IPS-18c (cell line): Measurements from ENCODE around the gene SETBP1.

ENCODE experiments used
- H3K4me3 ChIP-seq: 2 replicates; pipeline ENCODE4 v1.7.0; 2013; ENCODE audit warnings: low read depth, mild to moderate bottlenecking, low read length, moderate library complexity; ENCODE audit not compliant: insufficient read depth
- H3K9me3 ChIP-seq: one replicate; pipeline ENCODE4 v1.6.1; 2013; ENCODE audit warnings: mild to moderate bottlenecking, low read length, moderate library complexity; ENCODE audit not compliant: control insufficient read depth, insufficient read depth

SETBP1 gene

DNA sequence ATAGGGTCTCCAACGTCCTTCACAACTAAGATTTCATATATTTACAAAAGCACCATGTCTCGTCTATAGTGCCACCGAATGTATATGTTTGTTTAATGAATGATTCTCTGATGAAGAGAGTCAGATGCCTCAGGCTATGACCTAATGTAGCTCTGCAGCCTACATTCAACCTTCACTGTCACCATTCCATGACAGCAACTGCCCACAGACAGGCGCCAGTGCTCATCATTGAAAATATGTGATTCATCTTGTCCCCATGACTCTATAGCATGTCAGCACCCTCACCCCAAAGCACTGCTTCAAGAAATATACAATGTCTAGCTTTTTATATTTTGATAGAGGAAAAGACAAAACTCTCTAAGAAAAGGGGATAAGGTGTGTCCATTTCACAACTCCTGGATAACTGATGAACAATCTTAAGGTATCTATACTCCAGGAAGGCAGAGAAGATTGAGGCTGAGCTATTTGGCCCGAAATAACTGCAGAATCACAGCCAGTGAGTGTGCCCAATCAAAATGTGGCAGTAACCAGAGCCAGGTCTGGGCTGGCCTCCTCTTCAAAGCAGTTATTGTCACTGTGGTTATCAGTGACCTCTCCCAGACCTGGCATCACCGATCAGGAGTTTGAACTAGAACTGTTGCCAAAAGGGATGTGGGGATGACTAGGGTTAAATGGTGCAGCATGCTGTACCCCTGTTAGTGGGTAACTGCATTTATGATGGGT lies 246.6 kb downstream of the SETBP1 start:
- no peaks in the 10 kb centered on the region for H3K9me3 ChIP-seq
- H3K4me3 ChIP-seq: no peak overlapping the region

- H3K9me3 ChIP-seq: peaks cover 12% of the 10 kb centered on the region
- H3K4me3 ChIP-seq: no peak overlapping the region
Measured at GRCh38 chr18:44934901-44935300, 254.2 kb downstream of the SETBP1 start.

DNA sequence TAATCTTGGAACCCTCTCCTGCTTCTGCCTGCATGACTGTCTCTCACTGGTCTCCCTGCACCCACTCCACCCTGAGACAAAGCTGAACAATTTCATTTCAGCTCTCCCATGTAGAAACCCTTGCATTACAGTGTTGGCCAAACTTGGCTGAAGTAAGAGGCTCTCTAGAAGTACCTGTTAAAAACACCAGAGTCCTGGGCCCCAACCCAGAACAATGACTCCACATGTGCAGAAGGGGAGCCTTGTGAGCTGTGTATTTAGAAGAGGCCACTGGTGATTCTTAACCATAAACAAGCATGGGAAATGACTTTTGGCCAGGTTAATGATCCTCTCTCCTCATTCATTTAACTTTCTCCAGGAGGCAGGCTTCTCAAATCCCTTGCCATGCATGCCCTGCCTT lies 254.8 kb downstream of the SETBP1 start:
- peaks cover 12% of the 10 kb centered on the region for H3K9me3 ChIP-seq
- no peak overlapping the region for H3K4me3 ChIP-seq

DNA sequence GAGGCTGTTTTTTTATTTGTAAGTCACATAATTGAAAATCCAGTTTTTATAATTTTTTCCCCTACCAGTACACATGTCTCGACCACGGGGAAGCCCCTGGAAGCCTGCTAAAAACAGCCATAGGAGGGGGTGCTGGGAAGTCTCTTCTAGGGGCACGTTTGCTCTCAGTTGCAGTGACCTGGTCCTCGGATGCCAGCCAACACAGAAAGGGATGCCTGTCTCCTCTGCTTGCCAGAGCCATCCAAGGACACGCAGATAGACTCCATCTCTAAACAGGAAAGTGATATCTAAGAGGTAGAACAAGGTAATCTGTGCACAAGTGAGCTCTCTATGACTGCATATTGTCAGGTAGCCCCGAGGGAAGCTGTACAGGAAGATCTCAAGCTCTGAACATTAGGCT lies 255.8 kb downstream of the SETBP1 start:
- H3K4me3 ChIP-seq: no peak overlapping the region
- peaks cover 12% of the 10 kb centered on the region for H3K9me3 ChIP-seq

- H3K4me3 ChIP-seq: no peak overlapping the region
- peaks cover 12% of the 10 kb centered on the region for H3K9me3 ChIP-seq
Measured at GRCh38 chr18:44937960-44938719, 257.5 kb downstream of the SETBP1 start.

GRCh38 chr18:44938720-44939665 lies 258.3 kb downstream of the SETBP1 start:
- H3K9me3 ChIP-seq: peaks cover 7% of the 10 kb centered on the region

DNA sequence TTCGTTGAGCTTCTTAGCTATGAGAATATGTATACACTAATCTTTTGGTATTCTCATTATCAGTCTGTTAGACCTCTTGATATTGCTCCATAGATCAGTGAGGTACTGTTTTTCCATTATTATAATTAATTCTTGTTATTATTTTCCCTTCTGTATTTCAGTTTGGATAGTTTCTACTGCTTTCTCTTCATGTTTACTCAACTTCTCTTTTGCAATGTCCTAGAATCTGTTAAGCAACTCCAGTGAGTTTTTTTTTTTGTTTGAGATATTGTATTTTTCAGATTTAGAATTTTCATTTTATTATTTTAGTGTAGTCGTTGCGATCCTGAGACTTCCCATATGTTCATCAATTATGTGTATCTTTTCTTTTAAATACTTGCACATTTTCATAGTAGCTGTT lies 260.8 kb downstream of the SETBP1 start:
- Histone ChIP-seq H3K9me3 (no peaks in the 10 kb centered on the region), H3K4me3 (no peak overlapping the region)

More at GRCh38 chr18:44938720-44939665, 258.3 kb downstream of the SETBP1 start:
- H3K4me3 ChIP-seq: no peak overlapping the region

GRCh38 chr18:44942073-44942472 lies 261.4 kb downstream of the SETBP1 start:
- no peaks in the 10 kb centered on the region for H3K9me3 ChIP-seq
- no peak overlapping the region for H3K4me3 ChIP-seq

- no peak overlapping the region for H3K4me3 ChIP-seq
- H3K9me3 ChIP-seq: no peaks in the 10 kb centered on the region
Measured at GRCh38 chr18:44943311-44943881, 262.7 kb downstream of the SETBP1 start.

- Histone ChIP-seq H3K9me3 (no peaks in the 10 kb centered on the region), H3K4me3 (no peak overlapping the region)
Measured at GRCh38 chr18:44944461-44944860, 263.8 kb downstream of the SETBP1 start.

- Histone ChIP-seq H3K4me3 (no peak overlapping the region), H3K9me3 (peaks cover 3% of the 10 kb centered on the region)
Measured at GRCh38 chr18:44945888-44946401, 265.3 kb downstream of the SETBP1 start.

- H3K9me3 ChIP-seq: peaks cover 3% of the 10 kb centered on the region
- no peak overlapping the region for H3K4me3 ChIP-seq
Measured at GRCh38 chr18:44946529-44947113, 265.9 kb downstream of the SETBP1 start.

GRCh38 chr18:44949967-44950366 lies 269.3 kb downstream of the SETBP1 start:
- Histone ChIP-seq H3K4me3 (no peak overlapping the region), H3K9me3 (peaks cover 9% of the 10 kb centered on the region)

- Histone ChIP-seq H3K4me3 (no peak overlapping the region), H3K9me3 (peaks cover 9% of the 10 kb centered on the region)
Measured at GRCh38 chr18:44950685-44951195, 270.1 kb downstream of the SETBP1 start.

DNA sequence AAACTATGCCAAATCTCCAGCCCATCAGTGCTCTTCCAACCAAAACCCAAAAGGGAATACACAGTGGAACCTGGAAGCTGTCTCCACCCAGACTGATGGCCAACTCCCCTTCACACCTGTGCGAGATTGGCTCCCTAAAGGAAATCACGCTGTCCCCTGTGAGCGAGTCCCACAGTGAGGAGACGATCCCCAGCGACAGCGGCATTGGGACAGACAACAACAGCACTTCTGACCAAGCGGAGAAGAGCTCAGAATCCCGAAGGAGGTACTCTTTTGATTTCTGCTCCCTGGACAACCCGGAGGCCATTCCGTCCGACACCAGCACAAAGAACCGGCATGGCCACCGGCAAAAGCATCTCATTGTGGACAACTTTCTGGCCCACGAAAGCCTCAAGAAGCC lies 271.1 kb downstream of the SETBP1 start:
- H3K9me3 ChIP-seq: peaks cover 9% of the 10 kb centered on the region
- H3K4me3 ChIP-seq: no peak overlapping the region

DNA sequence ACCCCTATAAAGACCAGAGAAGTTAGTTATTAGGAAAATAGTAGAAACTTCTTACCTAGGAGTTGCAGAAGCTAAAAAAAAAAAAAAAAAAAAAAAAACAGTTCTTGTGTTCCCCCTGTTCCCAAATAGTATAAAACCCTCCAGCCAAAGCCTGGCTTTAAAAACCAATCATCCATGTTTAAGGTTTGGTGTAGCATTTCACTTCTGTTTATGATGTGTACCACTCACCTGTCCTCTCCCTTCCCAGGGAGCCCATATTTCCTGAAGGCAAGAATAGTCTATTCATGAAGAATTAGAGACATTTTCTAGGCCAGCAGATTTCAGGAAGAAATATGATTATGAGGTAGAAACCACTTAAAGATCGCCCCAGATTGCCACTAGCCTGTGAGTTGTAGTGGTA lies 273.6 kb downstream of the SETBP1 start:
- Histone ChIP-seq H3K9me3 (peaks cover 9% of the 10 kb centered on the region), H3K4me3 (no peak overlapping the region)
